ENCODE results near the gene SIX1. TPM values are rescaled to one million over a fixed set of nuclear protein-coding genes. Genes with fewer than 3 reads are reported as not detected.
A peak's percentile ranks its signal among the peaks of the same experiment; 100 is the strongest.

SIX1 gene
- total and polyA plus RNA-seq, 2 of the 13 experiments (the other 11 are each of a cell fraction or from before 2014, with no cell fraction given): 1.7 to 6.5 TPM

GRCh38 chr14:60648934-60649874 is at the start of gene SIX1 (continued):
- peak; percentile 32; the same call in 1 of the 2 replicates for TF ChIP-seq KAT8 (CRISPR knock-in tag; IDR thresholded peaks at IDR 0.05)
- TF ChIP-seq, protein P1, sequence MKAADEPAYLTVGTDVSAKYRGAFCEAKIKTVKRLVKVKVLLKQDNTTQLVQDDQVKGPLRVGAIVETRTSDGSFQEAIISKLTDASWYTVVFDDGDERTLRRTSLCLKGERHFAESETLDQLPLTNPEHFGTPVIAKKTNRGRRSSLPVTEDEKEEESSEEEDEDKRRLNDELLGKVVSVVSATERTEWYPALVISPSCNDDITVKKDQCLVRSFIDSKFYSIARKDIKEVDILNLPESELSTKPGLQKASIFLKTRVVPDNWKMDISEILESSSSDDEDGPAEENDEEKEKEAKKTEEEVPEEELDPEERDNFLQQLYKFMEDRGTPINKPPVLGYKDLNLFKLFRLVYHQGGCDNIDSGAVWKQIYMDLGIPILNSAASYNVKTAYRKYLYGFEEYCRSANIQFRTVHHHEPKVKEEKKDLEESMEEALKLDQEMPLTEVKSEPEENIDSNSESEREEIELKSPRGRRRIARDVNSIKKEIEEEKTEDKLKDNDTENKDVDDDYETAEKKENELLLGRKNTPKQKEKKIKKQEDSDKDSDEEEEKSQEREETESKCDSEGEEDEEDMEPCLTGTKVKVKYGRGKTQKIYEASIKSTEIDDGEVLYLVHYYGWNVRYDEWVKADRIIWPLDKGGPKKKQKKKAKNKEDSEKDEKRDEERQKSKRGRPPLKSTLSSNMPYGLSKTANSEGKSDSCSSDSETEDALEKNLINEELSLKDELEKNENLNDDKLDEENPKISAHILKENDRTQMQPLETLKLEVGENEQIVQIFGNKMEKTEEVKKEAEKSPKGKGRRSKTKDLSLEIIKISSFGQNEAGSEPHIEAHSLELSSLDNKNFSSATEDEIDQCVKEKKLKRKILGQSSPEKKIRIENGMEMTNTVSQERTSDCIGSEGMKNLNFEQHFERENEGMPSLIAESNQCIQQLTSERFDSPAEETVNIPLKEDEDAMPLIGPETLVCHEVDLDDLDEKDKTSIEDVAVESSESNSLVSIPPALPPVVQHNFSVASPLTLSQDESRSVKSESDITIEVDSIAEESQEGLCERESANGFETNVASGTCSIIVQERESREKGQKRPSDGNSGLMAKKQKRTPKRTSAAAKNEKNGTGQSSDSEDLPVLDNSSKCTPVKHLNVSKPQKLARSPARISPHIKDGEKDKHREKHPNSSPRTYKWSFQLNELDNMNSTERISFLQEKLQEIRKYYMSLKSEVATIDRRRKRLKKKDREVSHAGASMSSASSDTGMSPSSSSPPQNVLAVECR (CRISPR knock-in tag; IDR thresholded peaks at IDR 0.05; ENCODE audit: borderline replicate concordance): peak; percentile 86; the same call in 1 of the 2 replicates
- peak; percentile 28 for TF ChIP-seq IKZF4 (CRISPR knock-in tag; IDR thresholded peaks at IDR 0.05; ENCODE audit: borderline replicate concordance, low read depth, not compliant biosample characterization)
- TF ChIP-seq, protein P2, sequence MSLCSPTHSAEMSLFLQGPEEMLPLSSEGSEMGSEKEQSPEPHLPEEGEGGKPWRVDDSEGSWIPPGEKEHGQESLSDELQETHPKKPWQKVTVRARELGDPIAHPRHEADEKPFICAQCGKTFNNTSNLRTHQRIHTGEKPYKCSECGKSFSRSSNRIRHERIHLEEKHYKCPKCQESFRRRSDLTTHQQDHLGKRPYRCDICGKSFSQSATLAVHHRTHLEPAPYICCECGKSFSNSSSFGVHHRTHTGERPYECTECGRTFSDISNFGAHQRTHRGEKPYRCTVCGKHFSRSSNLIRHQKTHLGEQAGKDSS (CRISPR knock-in tag; IDR thresholded peaks at IDR 0.05; ENCODE audit: borderline replicate concordance, low read depth): peak; percentile 21; the same call in 1 of the 2 replicates
- TF ChIP-seq, protein P3, sequence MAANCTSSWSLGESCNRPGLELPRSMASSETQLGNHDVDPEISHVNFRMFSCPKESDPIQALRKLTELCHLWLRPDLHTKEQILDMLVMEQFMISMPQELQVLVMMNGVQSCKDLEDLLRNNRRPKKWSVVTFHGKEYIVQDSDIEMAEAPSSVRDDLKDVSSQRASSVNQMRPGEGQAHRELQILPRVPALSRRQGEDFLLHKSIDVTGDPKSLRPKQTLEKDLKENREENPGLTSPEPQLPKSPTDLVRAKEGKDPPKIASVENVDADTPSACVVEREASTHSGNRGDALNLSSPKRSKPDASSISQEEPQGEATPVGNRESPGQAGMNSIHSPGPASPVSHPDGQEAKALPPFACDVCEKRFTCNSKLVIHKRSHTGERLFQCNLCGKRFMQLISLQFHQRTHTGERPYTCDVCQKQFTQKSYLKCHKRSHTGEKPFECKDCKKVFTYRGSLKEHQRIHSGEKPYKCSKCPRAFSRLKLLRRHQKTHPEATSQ (CRISPR knock-in tag; IDR thresholded peaks at IDR 0.05; ENCODE audit: borderline replicate concordance): peak; percentile 68; the same call in 1 of the 2 replicates
- TF ChIP-seq, protein P4, sequence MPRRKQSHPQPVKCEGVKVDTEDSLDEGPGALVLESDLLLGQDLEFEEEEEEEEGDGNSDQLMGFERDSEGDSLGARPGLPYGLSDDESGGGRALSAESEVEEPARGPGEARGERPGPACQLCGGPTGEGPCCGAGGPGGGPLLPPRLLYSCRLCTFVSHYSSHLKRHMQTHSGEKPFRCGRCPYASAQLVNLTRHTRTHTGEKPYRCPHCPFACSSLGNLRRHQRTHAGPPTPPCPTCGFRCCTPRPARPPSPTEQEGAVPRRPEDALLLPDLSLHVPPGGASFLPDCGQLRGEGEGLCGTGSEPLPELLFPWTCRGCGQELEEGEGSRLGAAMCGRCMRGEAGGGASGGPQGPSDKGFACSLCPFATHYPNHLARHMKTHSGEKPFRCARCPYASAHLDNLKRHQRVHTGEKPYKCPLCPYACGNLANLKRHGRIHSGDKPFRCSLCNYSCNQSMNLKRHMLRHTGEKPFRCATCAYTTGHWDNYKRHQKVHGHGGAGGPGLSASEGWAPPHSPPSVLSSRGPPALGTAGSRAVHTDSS (CRISPR knock-in tag; conservative IDR thresholded peaks at IDR 0.05): no peak
- TF ChIP-seq NFYB (CRISPR knock-in tag; IDR thresholded peaks at IDR 0.05): peak; percentile 92
- no peak for TF ChIP-seq KAT2B (IDR thresholded peaks at IDR 0.05; ENCODE audit: borderline replicate concordance, low read depth, low read length)
- no peak for TF ChIP-seq ZNF143 (CRISPR knock-in tag; IDR thresholded peaks at IDR 0.05)
- TF ChIP-seq SPEN (CRISPR knock-in tag; IDR thresholded peaks at IDR 0.05; ENCODE audit: low read depth): peak; percentile 68
- TF ChIP-seq NR2C2 (CRISPR knock-in tag; IDR thresholded peaks at IDR 0.05; ENCODE audit: borderline replicate concordance): 0 out of 2 replicates have a peak, but pooled peaks have one; percentile 10
- peak; percentile 66 to 86 for TF ChIP-seq POLR2A (IDR thresholded peaks at IDR 0.05; ENCODE audit: insufficient read depth in 1 of 2, low read depth in 2 of 2, low read length in 2 of 2)
- TF ChIP-seq ZNF83 (CRISPR knock-in tag; IDR thresholded peaks at IDR 0.05; ENCODE audit: borderline replicate concordance): 0 out of 2 replicates have a peak, but pooled peaks have one; percentile 51
- peak; percentile 57 for TF ChIP-seq ZNF501 (CRISPR knock-in tag; IDR thresholded peaks at IDR 0.05)
- peak; percentile 99 for TF ChIP-seq HNRNPK (IDR thresholded peaks at IDR 0.05; ENCODE audit: low read depth, low read length, poor library complexity, severe bottlenecking)
- peak; percentile 53; the same call in 1 of the 2 replicates for TF ChIP-seq ZBTB34 (CRISPR knock-in tag; IDR thresholded peaks at IDR 0.05)
- TF ChIP-seq ZBTB7B (CRISPR knock-in tag; IDR thresholded peaks at IDR 0.05): peak; percentile 53
- peak; percentile 9; the same call in 1 of the 2 replicates for TF ChIP-seq ZNF790 (CRISPR knock-in tag; IDR thresholded peaks at IDR 0.05; ENCODE audit: borderline replicate concordance)
